Endodermal cell (in vitro differentiated cells): ENCODE measurements around the gene C1orf56. TPM values are rescaled to one million over a fixed set of nuclear protein-coding genes. Genes with fewer than 3 reads are reported as not detected.
A peak's percentile ranks its signal among the peaks of the same experiment; 100 is the strongest.

Source experiments
- DNase-seq: peaks from one replicate; pipeline ENCODE4 v3.0.0-alpha.2; 2017
- H3K27ac ChIP-seq: 2 replicates; pipeline ENCODE4 v1.5.1; 2013; ENCODE audit warnings: mild to moderate bottlenecking, low read depth, low read length, moderate library complexity
- H3K27me3 ChIP-seq: 2 replicates; pipeline ENCODE4 v1.6.1; 2013; ENCODE audit warnings: mild to moderate bottlenecking, low read length, moderate library complexity; ENCODE audit not compliant: insufficient read depth, control insufficient read depth, poor library complexity, severe bottlenecking
- H3K36me3 ChIP-seq: 2 replicates; pipeline ENCODE4 v1.7.0; 2013; ENCODE audit warnings: mild to moderate bottlenecking, low read length, moderate library complexity; ENCODE audit not compliant: control insufficient read depth, insufficient read depth
- H3K4me1 ChIP-seq: one replicate; pipeline ENCODE4 v1.7.0; 2013; ENCODE audit warnings: low read length; ENCODE audit not compliant: control insufficient read depth, insufficient read depth
- H3K4me3 ChIP-seq: 2 replicates; pipeline ENCODE4 v1.5.1; 2013; ENCODE audit warnings: mild to moderate bottlenecking, low read length, moderate library complexity
- H3K9ac ChIP-seq: 2 replicates; pipeline ENCODE4 v1.6.1; 2013; ENCODE audit warnings: mild to moderate bottlenecking, low read length, moderate library complexity; ENCODE audit not compliant: poor library complexity, severe bottlenecking; ENCODE audit errors: extremely low read depth
- H3K9me3 ChIP-seq: 2 replicates; pipeline ENCODE4 v1.6.1; 2013; ENCODE audit warnings: mild to moderate bottlenecking, low read length, moderate library complexity; ENCODE audit not compliant: control insufficient read depth
- H3K27ac Mint-ChIP-seq: 2 replicates; pipeline ENCODE4 v1.8.0; 2020; ENCODE audit warnings: mixed read lengths
- H3K27me3 Mint-ChIP-seq: 2 replicates; pipeline ENCODE4 v1.8.0; 2021; ENCODE audit warnings: mild to moderate bottlenecking, mixed read lengths; ENCODE audit not compliant: insufficient read depth
- H3K36me3 Mint-ChIP-seq: 2 replicates; pipeline ENCODE4 v1.8.0; 2020; ENCODE audit warnings: low read depth, mixed read lengths
- H3K4me1 Mint-ChIP-seq: 2 replicates; pipeline ENCODE4 v1.8.0; 2020; ENCODE audit warnings: mixed read lengths
- H3K4me3 Mint-ChIP-seq: 2 replicates; pipeline ENCODE4 v1.8.0; 2020; ENCODE audit warnings: mild to moderate bottlenecking, moderate library complexity, mixed read lengths
- H3K9me3 Mint-ChIP-seq: 2 replicates; pipeline ENCODE4 v1.8.0; 2020; ENCODE audit warnings: mild to moderate bottlenecking, mixed read lengths
- CTCF ChIP-seq: fragments of 200-600 bp; sonication (generic); conservative IDR thresholded peaks from 2 replicates; pipeline ENCODE4 v1.5.0; 2021; ENCODE audit warnings: antibody characterized with exemption, mild to moderate bottlenecking
- WGBS, 2 experiments: methylation state at CpG; one replicate each; pipeline versions ENCODE4 v1.1.5 to v1.1.7; 2013; ENCODE audit warnings: missing lambda C conversion rate in 2 of 2, mixed read lengths in 1 of 2; ENCODE audit not compliant: insufficient coverage in 1 of 2, insufficient read length in 1 of 2; 5-methylcytosine and 5-hydroxymethylcytosine counted together
- total RNA-seq, 2 donors: library from RNA; stranded (reverse); fragmentation: NEBNext Ultra II Directional in 1 of 2; extraction: Animal tissue kit (Norgen Biotek cat#: 25700) in 1 of 2; gene quantifications; 2 replicates in 1 of 2; 3 replicates in 1 of 2; pipeline ENCODE4 v1.2.1, GENCODE V29; 2021

Gene C1orf56
- total RNA-seq, 2 donors from 2014 or later: 4.7 to 6.6 TPM

GRCh38 chr1:151059109-151060006, 11.8 kb downstream of the C1orf56 start, which contains the start of gene CDC42SE1:
TSS of gene CDC42SE1 (minus strand) at chr1:151059622. CDS start at chr1:151055730, 3,892 bp downstream.
- H3K9me3 Mint-ChIP-seq: no peaks in the 10 kb centered on the region
- Histone ChIP-seq H3K27ac (peak within 1 kb of the TSS; percentile 93), H3K9ac (peak within 1 kb of the TSS; percentile 87), H3K4me1 (no peaks in the 10 kb centered on the region), H3K4me3 (peak within 1 kb of the TSS; percentile 89), H3K9me3 (no peaks in the 10 kb centered on the region), H3K27me3 (no peaks in the 10 kb centered on the region), H3K36me3 (peaks cover 44% of the 10 kb centered on the region)
- H3K27me3 Mint-ChIP-seq: no peaks in the 10 kb centered on the region
- peak; percentile 93 for DNase-seq
- peak within 1 kb of the TSS; percentile 94 for H3K4me3 Mint-ChIP-seq
- peaks cover 33% of the 10 kb centered on the region for H3K4me1 Mint-ChIP-seq
- H3K27ac Mint-ChIP-seq: peak within 1 kb of the TSS; percentile 89
- peak; percentile 82 for TF ChIP-seq CTCF
- WGBS, 2 experiments: 0% methylated on average over 13 to 58 of the region's 58 CpGs
- H3K36me3 Mint-ChIP-seq: peaks cover 39% of the 10 kb centered on the region

- H3K4me3 Mint-ChIP-seq: peak within 1 kb of the TSS; percentile 94
- peak; percentile 93 for DNase-seq
- H3K27ac ChIP-seq: peak within 1 kb of the TSS; percentile 93
- H3K4me1 ChIP-seq: no peaks in the 10 kb centered on the region
- no peak for TF ChIP-seq CTCF
- H3K36me3 Mint-ChIP-seq: peaks cover 34% of the 10 kb centered on the region
- no peaks in the 10 kb centered on the region for H3K9me3 Mint-ChIP-seq
- no peaks in the 10 kb centered on the region for H3K27me3 Mint-ChIP-seq
- peaks cover 37% of the 10 kb centered on the region for H3K4me1 Mint-ChIP-seq
- peak within 1 kb of the TSS; percentile 87 for H3K9ac ChIP-seq
- 0 to 1% methylated on average over 12 to 15 of the region's 15 CpGs for WGBS, 2 experiments
- peak within 1 kb of the TSS; percentile 89 for H3K4me3 ChIP-seq
- peaks cover 42% of the 10 kb centered on the region for H3K36me3 ChIP-seq
- H3K9me3 ChIP-seq: no peaks in the 10 kb centered on the region
- peak within 1 kb of the TSS; percentile 89 for H3K27ac Mint-ChIP-seq
- no peaks in the 10 kb centered on the region for H3K27me3 ChIP-seq
These were observed 12.6 kb downstream of the C1orf56 start, which contains the start of gene MLLT11 for GRCh38 chr1:151060007-151060656. TSS of gene MLLT11 (plus strand) at chr1:151060397. CDS start at chr1:151067225, 6,828 bp downstream.

GRCh38 chr1:151060657-151061421, 13.3 kb downstream of the C1orf56 start:
- no peaks in the 10 kb centered on the region for H3K27me3 ChIP-seq
- 0% methylated on average over 1 to 2 of the region's 4 CpGs for WGBS, 2 experiments
- peaks cover 42% of the 10 kb centered on the region for H3K36me3 ChIP-seq
- H3K27ac ChIP-seq: peak overlapping the region; percentile 93
- Mint-ChIP-seq H3K36me3 (peaks cover 33% of the 10 kb centered on the region), H3K27ac (peak overlapping the region; percentile 89), H3K9me3 (no peaks in the 10 kb centered on the region), H3K27me3 (no peaks in the 10 kb centered on the region), H3K4me1 (peaks cover 37% of the 10 kb centered on the region), H3K4me3 (peak overlapping the region; percentile 94)
- H3K9me3 ChIP-seq: no peaks in the 10 kb centered on the region
- DNase-seq: peak; percentile 62
- no peaks in the 10 kb centered on the region for H3K4me1 ChIP-seq
- H3K9ac ChIP-seq: peak overlapping the region; percentile 87
- peak overlapping the region; percentile 89 for H3K4me3 ChIP-seq
- no peak for TF ChIP-seq CTCF
